HG03520 (cell line): Measurements from ENCODE around the gene IL22RA2.

Experiments used
- ATAC-seq: cut with Tn5 transposase; IDR thresholded peaks from one replicate; pipeline ENCODE4 v1.9.1; 2021; ENCODE audit warnings: mild to moderate bottlenecking, moderate library complexity; ENCODE audit not compliant: unreplicated experiment

The IL22RA2 gene

DNA sequence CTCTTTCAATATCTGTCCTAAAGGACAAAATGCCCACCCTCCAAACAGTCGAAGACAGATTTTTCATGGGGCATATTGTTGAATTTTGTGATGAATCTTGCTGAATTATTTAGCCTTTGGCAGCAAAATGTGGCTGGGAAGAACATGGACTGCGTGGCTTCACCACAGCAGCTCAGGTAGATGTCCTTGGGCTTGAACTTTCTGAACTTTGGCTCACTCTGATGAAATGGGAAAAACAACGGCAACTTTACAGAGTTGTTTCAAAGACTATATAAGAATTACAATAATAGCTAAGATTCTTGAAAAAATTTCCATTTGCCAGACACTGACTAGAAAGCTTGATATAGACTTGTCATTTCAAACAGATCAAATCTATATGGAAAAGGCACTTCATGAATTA, 75.9 kb downstream of the IL22RA2 start:
- ATAC-seq = no peak

- no peak for ATAC-seq
Measured at GRCh38 chr6:137097057-137097456, 76.4 kb downstream of the IL22RA2 start.

DNA sequence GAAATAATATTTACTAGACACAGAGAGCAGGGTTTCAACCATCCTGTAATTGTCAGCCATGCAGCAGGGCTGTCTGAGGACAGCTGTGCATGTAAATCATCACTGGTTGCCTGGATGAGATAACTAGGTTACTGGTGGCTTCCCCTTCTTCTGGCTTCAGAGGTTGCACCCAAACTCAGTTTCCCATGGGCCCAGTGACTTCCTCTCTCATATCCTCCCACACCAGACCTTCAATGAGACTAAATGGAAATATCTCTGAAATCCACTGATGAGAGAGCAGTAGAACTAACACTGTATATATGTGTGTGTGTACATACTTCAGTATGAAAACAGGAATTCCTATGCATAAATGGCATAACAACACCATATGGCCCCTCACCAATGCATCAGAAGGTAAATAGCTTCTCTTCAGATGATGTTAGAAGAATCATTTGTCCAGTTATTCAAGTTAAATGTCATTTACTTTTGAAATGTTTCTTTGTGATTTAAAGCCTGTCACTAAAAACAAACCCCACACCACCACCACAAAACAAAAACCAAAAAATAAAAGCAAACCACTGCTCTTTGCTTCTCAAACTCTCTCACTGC, 77.7 kb downstream of the IL22RA2 start:
- peak; percentile 73 for ATAC-seq

DNA sequence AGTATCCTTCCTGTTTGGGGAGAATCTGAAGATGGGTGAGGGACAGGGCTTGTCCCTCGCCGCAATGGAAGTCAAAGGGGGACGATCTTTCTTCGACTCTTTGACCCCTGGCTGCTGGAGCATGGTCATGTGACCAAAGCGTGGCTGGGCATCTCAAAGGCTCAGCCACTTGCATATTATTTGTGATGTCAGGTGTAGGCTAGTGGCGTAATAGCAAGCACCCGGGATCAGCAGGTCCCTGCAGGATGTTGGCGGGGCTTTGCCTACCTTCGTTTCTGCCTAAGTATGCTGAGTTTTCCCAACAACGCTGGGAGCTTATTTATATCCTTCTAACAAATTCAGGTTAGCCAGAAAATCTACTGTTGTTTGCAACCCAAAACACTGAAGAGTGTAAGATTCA, 78.4 kb downstream of the IL22RA2 start:
- no peak for ATAC-seq

GRCh38 chr6:137094411-137095008, 78.9 kb downstream of the IL22RA2 start:
- peak; percentile 31 for ATAC-seq
